ENCODE results near the gene PPP1R1C.

Gene PPP1R1C

GRCh38 chr2:181988154-181988924 is 2.7 kb downstream of the PPP1R1C start:
- Histone ChIP-seq H3K9me3 (ENCODE audit: control insufficient read depth, low read length) (no peaks in the 10 kb centered on the region), H3K4me1 (ENCODE audit: control insufficient read depth, insufficient read depth, low read length, poor library complexity, severe bottlenecking) (no peaks in the 10 kb centered on the region), H3K36me3 (ENCODE audit: control insufficient read depth, insufficient read depth, low read length) (no peaks in the 10 kb centered on the region), H3K27me3 (replicated peaks; ENCODE audit: control insufficient read depth, insufficient read depth, low read length, poor library complexity, severe bottlenecking) (no peaks in the 10 kb centered on the region), H3K4me3 (ENCODE audit: insufficient read depth, low read depth, low read length, poor library complexity, severe bottlenecking) (no peak overlapping the region), H3K27ac (ENCODE audit: insufficient read depth, low read length, poor library complexity, severe bottlenecking) (no peak overlapping the region)
- no peak for DNase-seq

- Histone ChIP-seq H3K9me3 (ENCODE audit: control insufficient read depth, low read length) (no peaks in the 10 kb centered on the region), H3K4me3 (ENCODE audit: insufficient read depth, low read depth, low read length, poor library complexity, severe bottlenecking) (no peak overlapping the region), H3K4me1 (ENCODE audit: control insufficient read depth, insufficient read depth, low read length, poor library complexity, severe bottlenecking) (no peaks in the 10 kb centered on the region), H3K36me3 (ENCODE audit: control insufficient read depth, insufficient read depth, low read length) (no peaks in the 10 kb centered on the region), H3K27ac (ENCODE audit: insufficient read depth, low read length, poor library complexity, severe bottlenecking) (no peak overlapping the region), H3K27me3 (replicated peaks; ENCODE audit: control insufficient read depth, insufficient read depth, low read length, poor library complexity, severe bottlenecking) (no peaks in the 10 kb centered on the region)
- DNase-seq, result no peak
Observed at GRCh38 chr2:181989099-181989498, 3.4 kb downstream of the PPP1R1C start.

DNA sequence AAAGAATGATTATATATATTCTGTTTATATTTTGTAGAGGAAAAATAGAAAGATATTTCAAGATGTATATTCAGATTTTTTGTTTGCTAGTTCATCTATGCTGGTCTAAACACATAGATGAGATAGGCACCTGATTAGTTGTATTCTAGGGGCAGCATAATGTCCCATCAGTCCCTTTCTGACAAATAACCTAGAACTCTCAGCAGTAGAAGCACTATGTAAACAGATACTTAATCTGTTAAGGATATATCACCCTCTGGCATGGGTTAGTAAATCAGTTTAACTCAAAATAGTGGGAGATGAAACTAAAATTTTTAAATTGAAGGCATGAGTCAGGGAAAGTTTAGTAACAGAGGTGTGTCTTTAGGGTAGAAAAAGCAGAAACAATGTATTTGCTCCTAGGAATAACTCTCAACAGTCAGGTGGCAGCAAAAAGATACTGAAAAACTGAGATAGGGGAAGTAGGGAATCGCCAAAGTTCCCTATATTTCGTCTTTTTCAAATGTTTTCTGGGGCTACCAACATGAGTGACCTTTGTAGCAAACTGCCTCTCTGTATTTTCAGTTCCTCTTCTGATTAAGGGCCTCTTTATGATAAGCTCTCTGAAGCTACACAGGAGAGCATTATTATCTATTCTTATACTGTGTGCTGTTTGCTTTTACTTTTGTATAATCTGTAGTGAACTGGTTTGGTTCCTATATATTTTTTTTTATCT is 5.7 kb downstream of the PPP1R1C start:
- no peak for DNase-seq
- no peaks in the 10 kb centered on the region for H3K4me1 ChIP-seq (ENCODE audit: control insufficient read depth, insufficient read depth, low read length, poor library complexity, severe bottlenecking)

DNA sequence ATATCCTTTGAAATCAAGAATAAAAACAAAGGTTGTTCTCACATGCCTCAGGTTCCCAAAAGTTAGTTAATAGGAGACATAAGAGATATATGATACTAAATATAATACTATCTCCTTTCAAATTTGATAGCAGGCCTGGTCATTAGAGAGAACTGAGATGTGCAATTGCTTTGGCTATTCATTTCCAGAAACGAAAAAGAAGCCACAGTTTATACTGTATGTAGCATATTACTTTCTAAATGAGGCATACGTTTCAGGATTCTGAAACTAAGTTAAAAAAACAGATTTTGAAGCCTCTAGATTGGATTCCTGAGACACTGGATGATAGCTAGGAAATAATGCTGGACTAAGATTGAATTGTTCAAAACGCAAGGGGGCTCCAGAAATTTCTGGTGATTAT is 7.1 kb downstream of the PPP1R1C start:
- no peaks in the 10 kb centered on the region for H3K27me3 ChIP-seq (replicated peaks; ENCODE audit: control insufficient read depth, insufficient read depth, low read length, poor library complexity, severe bottlenecking)
- H3K36me3 ChIP-seq (ENCODE audit: control insufficient read depth, insufficient read depth, low read length), result no peaks in the 10 kb centered on the region
- H3K4me3 ChIP-seq (ENCODE audit: insufficient read depth, low read depth, low read length, poor library complexity, severe bottlenecking), result no peak overlapping the region
- H3K4me1 ChIP-seq (ENCODE audit: control insufficient read depth, insufficient read depth, low read length, poor library complexity, severe bottlenecking), result no peaks in the 10 kb centered on the region
- DNase-seq, result no peak
- H3K9me3 ChIP-seq (ENCODE audit: control insufficient read depth, low read length), result no peaks in the 10 kb centered on the region
- H3K27ac ChIP-seq (ENCODE audit: insufficient read depth, low read length, poor library complexity, severe bottlenecking), result no peak overlapping the region

More for the DNA sequence above, 5.7 kb downstream of the PPP1R1C start:
- Histone ChIP-seq H3K27me3 (replicated peaks; ENCODE audit: control insufficient read depth, insufficient read depth, low read length, poor library complexity, severe bottlenecking) (no peaks in the 10 kb centered on the region), H3K27ac (ENCODE audit: insufficient read depth, low read length, poor library complexity, severe bottlenecking) (no peak overlapping the region), H3K9me3 (ENCODE audit: control insufficient read depth, low read length) (no peaks in the 10 kb centered on the region), H3K4me3 (ENCODE audit: insufficient read depth, low read depth, low read length, poor library complexity, severe bottlenecking) (no peak overlapping the region), H3K36me3 (ENCODE audit: control insufficient read depth, insufficient read depth, low read length) (no peaks in the 10 kb centered on the region)

DNA sequence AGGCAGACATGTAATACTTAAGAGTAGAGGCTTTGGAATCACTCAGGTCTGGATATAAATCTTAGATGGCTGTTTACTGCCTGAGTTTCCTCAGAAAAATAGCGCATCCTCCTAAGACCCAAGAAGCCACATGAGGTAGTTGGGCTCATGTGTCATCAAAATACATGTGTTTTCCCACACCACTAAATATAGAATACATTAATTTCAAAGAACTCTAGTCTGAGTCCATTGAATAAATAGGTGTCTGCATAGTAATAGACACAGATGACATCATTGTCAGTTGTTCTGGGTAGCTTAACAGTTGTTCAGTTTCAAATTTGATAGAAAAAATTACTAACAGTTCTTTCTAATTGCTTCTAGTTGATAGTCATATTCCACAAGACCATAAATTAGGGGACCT is 9.6 kb downstream of the PPP1R1C start:
- no peak overlapping the region for H3K27ac ChIP-seq (ENCODE audit: insufficient read depth, low read length, poor library complexity, severe bottlenecking)
- no peaks in the 10 kb centered on the region for H3K27me3 ChIP-seq (replicated peaks; ENCODE audit: control insufficient read depth, insufficient read depth, low read length, poor library complexity, severe bottlenecking)
- no peak overlapping the region for H3K4me3 ChIP-seq (ENCODE audit: insufficient read depth, low read depth, low read length, poor library complexity, severe bottlenecking)
- no peaks in the 10 kb centered on the region for H3K4me1 ChIP-seq (ENCODE audit: control insufficient read depth, insufficient read depth, low read length, poor library complexity, severe bottlenecking)
- DNase-seq, result no peak
- H3K36me3 ChIP-seq (ENCODE audit: control insufficient read depth, insufficient read depth, low read length), result no peaks in the 10 kb centered on the region
- no peaks in the 10 kb centered on the region for H3K9me3 ChIP-seq (ENCODE audit: control insufficient read depth, low read length)

GRCh38 chr2:181998041-181998835 is 12.6 kb downstream of the PPP1R1C start:
- H3K4me1 ChIP-seq (ENCODE audit: control insufficient read depth, insufficient read depth, low read length, poor library complexity, severe bottlenecking), result no peaks in the 10 kb centered on the region
- no peaks in the 10 kb centered on the region for H3K9me3 ChIP-seq (ENCODE audit: control insufficient read depth, low read length)
- no peaks in the 10 kb centered on the region for H3K27me3 ChIP-seq (replicated peaks; ENCODE audit: control insufficient read depth, insufficient read depth, low read length, poor library complexity, severe bottlenecking)
- H3K36me3 ChIP-seq (ENCODE audit: control insufficient read depth, insufficient read depth, low read length), result no peaks in the 10 kb centered on the region
- DNase-seq, result no peak
- H3K4me3 ChIP-seq (ENCODE audit: insufficient read depth, low read depth, low read length, poor library complexity, severe bottlenecking), result no peak overlapping the region
- no peak overlapping the region for H3K27ac ChIP-seq (ENCODE audit: insufficient read depth, low read length, poor library complexity, severe bottlenecking)

GRCh38 chr2:181998891-181999654 is 13.4 kb downstream of the PPP1R1C start:
- no peaks in the 10 kb centered on the region for H3K36me3 ChIP-seq (ENCODE audit: control insufficient read depth, insufficient read depth, low read length)
- no peak overlapping the region for H3K27ac ChIP-seq (ENCODE audit: insufficient read depth, low read length, poor library complexity, severe bottlenecking)
- H3K4me1 ChIP-seq (ENCODE audit: control insufficient read depth, insufficient read depth, low read length, poor library complexity, severe bottlenecking), result no peaks in the 10 kb centered on the region
- no peak overlapping the region for H3K4me3 ChIP-seq (ENCODE audit: insufficient read depth, low read depth, low read length, poor library complexity, severe bottlenecking)
- H3K27me3 ChIP-seq (replicated peaks; ENCODE audit: control insufficient read depth, insufficient read depth, low read length, poor library complexity, severe bottlenecking), result no peaks in the 10 kb centered on the region
- no peak for DNase-seq
- H3K9me3 ChIP-seq (ENCODE audit: control insufficient read depth, low read length), result no peaks in the 10 kb centered on the region

GRCh38 chr2:181999911-182000310 is 14.3 kb downstream of the PPP1R1C start:
- H3K4me3 ChIP-seq (ENCODE audit: insufficient read depth, low read depth, low read length, poor library complexity, severe bottlenecking), result no peak overlapping the region
- no peak for DNase-seq

GRCh38 chr2:182004945-182005520 is 19.4 kb downstream of the PPP1R1C start:
- Histone ChIP-seq H3K4me1 (ENCODE audit: control insufficient read depth, insufficient read depth, low read length, poor library complexity, severe bottlenecking) (no peaks in the 10 kb centered on the region), H3K36me3 (ENCODE audit: control insufficient read depth, insufficient read depth, low read length) (no peaks in the 10 kb centered on the region), H3K27ac (ENCODE audit: insufficient read depth, low read length, poor library complexity, severe bottlenecking) (no peak overlapping the region)

More at GRCh38 chr2:181999911-182000310, 14.3 kb downstream of the PPP1R1C start:
- no peaks in the 10 kb centered on the region for H3K4me1 ChIP-seq (ENCODE audit: control insufficient read depth, insufficient read depth, low read length, poor library complexity, severe bottlenecking)
- H3K36me3 ChIP-seq (ENCODE audit: control insufficient read depth, insufficient read depth, low read length), result no peaks in the 10 kb centered on the region
- H3K27me3 ChIP-seq (replicated peaks; ENCODE audit: control insufficient read depth, insufficient read depth, low read length, poor library complexity, severe bottlenecking), result no peaks in the 10 kb centered on the region
- no peaks in the 10 kb centered on the region for H3K9me3 ChIP-seq (ENCODE audit: control insufficient read depth, low read length)
- no peak overlapping the region for H3K27ac ChIP-seq (ENCODE audit: insufficient read depth, low read length, poor library complexity, severe bottlenecking)

More at GRCh38 chr2:182004945-182005520, 19.4 kb downstream of the PPP1R1C start:
- no peaks in the 10 kb centered on the region for H3K9me3 ChIP-seq (ENCODE audit: control insufficient read depth, low read length)
- no peak for DNase-seq
- no peaks in the 10 kb centered on the region for H3K27me3 ChIP-seq (replicated peaks; ENCODE audit: control insufficient read depth, insufficient read depth, low read length, poor library complexity, severe bottlenecking)
- no peak overlapping the region for H3K4me3 ChIP-seq (ENCODE audit: insufficient read depth, low read depth, low read length, poor library complexity, severe bottlenecking)

All from effector memory CD4-positive, alpha-beta T cell (primary cell).